Activated CD4-positive, alpha-beta T cell treated with anti-CD3 and anti-CD28 coated beads, Interleukin-2, amount 10 ng/mL, durations not matched to agents 7 days and 5 days (primary cell): ENCODE data around the gene ARHGAP45. TPM values are rescaled to one million over a fixed set of nuclear protein-coding genes. Genes with fewer than 3 reads are reported as not detected.

Experiments
- CTCF ChIA-PET: fragments of 350-600 bp; sonication (Branson Sonifier 250); formaldehyde crosslinking; loops from one replicate; lab custom pipeline; 2021; ENCODE audit warnings: antibody characterized with exemption; lab: Charles Lee
- POLR2A ChIA-PET: fragments of 350-600 bp; sonication (Branson Sonifier 250); formaldehyde crosslinking; loops from one replicate; lab custom pipeline; 2021; ENCODE audit warnings: antibody characterized with exemption; lab: Charles Lee
- DNase-seq: peaks from one replicate; pipeline ENCODE4 v3.0.0-alpha.2; 2020
- H3K27ac Mint-ChIP-seq: one replicate; pipeline ENCODE4 v1.8.0; 2021; ENCODE audit warnings: mild to moderate bottlenecking, moderate library complexity, mixed read lengths
- H3K27me3 Mint-ChIP-seq: one replicate; pipeline ENCODE4 v1.8.0; 2021; ENCODE audit warnings: mixed read lengths
- H3K36me3 Mint-ChIP-seq: one replicate; pipeline ENCODE4 v1.8.0; 2021; ENCODE audit warnings: low read depth, mixed read lengths
- H3K4me1 Mint-ChIP-seq: one replicate; pipeline ENCODE4 v1.8.0; 2021; ENCODE audit warnings: mixed read lengths
- H3K4me3 Mint-ChIP-seq: one replicate; pipeline ENCODE4 v1.8.0; 2021; ENCODE audit warnings: mild to moderate bottlenecking, moderate library complexity, mixed read lengths
- H3K9me3 Mint-ChIP-seq: one replicate; pipeline ENCODE4 v1.8.0; 2021; ENCODE audit warnings: mixed read lengths
- total RNA-seq, 2 experiments: library from RNA; stranded (reverse); gene quantifications; one replicate each; pipeline ENCODE4 v1.2.3, GENCODE V29; 2021

The ARHGAP45 gene
- total RNA-seq, 2 experiments from 2014 or later, result 487 to 570 TPM

- ChIA-PET CTCF (interaction anchor here (0.7 to 2.1 kb wide), 3 partner anchors 11 to 31 kb away, joined by 3 to 5 read pairs (median 3); partner anchors contain the start of gene ABCA7), POLR2A (no interaction called here)
- Mint-ChIP-seq H3K9me3 (no peaks in the 10 kb centered on the region), H3K4me1 (peaks cover 49% of the 10 kb centered on the region), H3K27me3 (no peaks in the 10 kb centered on the region), H3K36me3 (peaks cover 50% of the 10 kb centered on the region), H3K27ac (peak overlapping the region; percentile 85), H3K4me3 (peak overlapping the region; percentile 61)
- no peak for DNase-seq
These were observed 4.2 kb downstream of the ARHGAP45 start for GRCh38 chr19:1070931-1071791.

GRCh38 chr19:1072371-1073015 is 5.5 kb downstream of the ARHGAP45 start:
- DNase-seq, result no peak
- Mint-ChIP-seq H3K27ac (peak overlapping the region; percentile 85), H3K9me3 (no peaks in the 10 kb centered on the region), H3K4me3 (peak overlapping the region; percentile 61), H3K4me1 (peaks cover 51% of the 10 kb centered on the region), H3K36me3 (peaks cover 61% of the 10 kb centered on the region), H3K27me3 (no peaks in the 10 kb centered on the region)
- ChIA-PET POLR2A (no interaction called here), CTCF (interaction anchor here (1.5 to 2.1 kb wide), 2 partner anchors 8 to 9 kb away, joined by 5 to 8 read pairs; no protein-coding TSS in a partner anchor)

DNA sequence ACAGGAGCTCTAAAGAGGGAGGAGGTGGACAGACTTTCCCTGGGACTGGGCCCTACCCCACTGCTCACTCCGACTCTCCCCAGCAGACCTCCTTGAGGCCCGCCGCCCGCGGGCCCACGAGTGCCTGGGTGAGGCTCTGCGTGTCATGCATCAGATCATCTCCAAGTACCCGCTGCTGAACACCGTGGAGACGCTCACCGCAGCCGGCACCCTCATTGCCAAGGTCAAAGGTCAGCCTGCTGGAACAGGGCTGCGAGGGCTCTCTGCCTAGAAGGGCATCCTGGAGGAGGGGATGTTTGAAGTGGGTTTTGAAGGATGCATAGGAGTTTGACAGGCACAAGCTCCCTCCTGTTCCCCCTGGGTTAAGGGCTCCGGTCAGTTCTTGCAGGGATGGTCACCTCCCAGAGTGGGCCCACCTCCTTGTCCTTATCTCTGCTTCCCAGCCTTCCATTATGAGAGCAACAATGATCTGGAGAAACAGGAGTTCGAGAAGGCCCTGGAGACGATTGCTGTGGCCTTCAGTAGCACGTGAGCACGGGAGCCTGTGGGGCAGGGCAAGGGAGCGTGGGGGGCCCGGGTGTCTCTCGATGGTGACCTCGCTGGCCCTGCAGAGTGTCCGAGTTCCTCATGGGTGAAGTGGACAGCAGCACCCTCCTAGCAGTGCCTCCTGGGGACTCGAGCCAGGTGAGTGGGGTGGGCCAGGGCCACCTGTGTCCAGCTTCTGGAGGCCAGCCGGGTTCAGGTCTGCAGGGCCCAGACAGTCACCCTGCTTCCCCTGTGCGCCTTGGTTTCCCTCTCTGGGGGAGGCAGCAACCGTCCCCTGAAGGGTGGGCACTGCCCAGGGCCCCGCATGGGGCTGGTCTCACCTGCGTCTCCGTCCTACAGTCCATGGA is 6.3 kb downstream of the ARHGAP45 start:
- H3K4me3 Mint-ChIP-seq, result peak overlapping the region; percentile 40
- H3K4me1 Mint-ChIP-seq, result peaks cover 51% of the 10 kb centered on the region
- H3K9me3 Mint-ChIP-seq, result no peaks in the 10 kb centered on the region
- DNase-seq, result no peak
- H3K27me3 Mint-ChIP-seq, result no peaks in the 10 kb centered on the region
- peaks cover 67% of the 10 kb centered on the region for H3K36me3 Mint-ChIP-seq
- peak overlapping the region; percentile 85 for H3K27ac Mint-ChIP-seq
- POLR2A ChIA-PET, result no interaction called here
- CTCF ChIA-PET, result interaction anchor here (1.5 to 9.3 kb wide), 3 partner anchors 7 to 9 kb away, joined by 5 to 72 read pairs (median 8); partner anchors contain the start of gene ARHGAP45

GRCh38 chr19:1073956-1074517 is 7.1 kb downstream of the ARHGAP45 start:
- Mint-ChIP-seq H3K4me1 (peaks cover 46% of the 10 kb centered on the region), H3K27me3 (no peaks in the 10 kb centered on the region), H3K4me3 (peak overlapping the region; percentile 65), H3K9me3 (no peaks in the 10 kb centered on the region), H3K36me3 (peaks cover 66% of the 10 kb centered on the region), H3K27ac (peak overlapping the region; percentile 79)
- ChIA-PET POLR2A (interaction anchor here (1.4 kb wide), 1 partner anchor 195 kb away, joined by 6 read pairs; the partner anchor contains the start of gene CIRBP), CTCF (interaction anchor here (0.6 to 9.3 kb wide), 7 partner anchors 8 to 57 kb away, joined by 3 to 72 read pairs (median 3); partner anchors contain the start of genes ABCA7 and ARHGAP45)
- no peak for DNase-seq

GRCh38 chr19:1074544-1075283 is 7.7 kb downstream of the ARHGAP45 start:
- peak overlapping the region; percentile 98 for H3K27ac Mint-ChIP-seq
- H3K4me1 Mint-ChIP-seq, result peaks cover 48% of the 10 kb centered on the region
- H3K9me3 Mint-ChIP-seq, result no peaks in the 10 kb centered on the region
- CTCF ChIA-PET, result interaction anchor here (0.6 to 9.3 kb wide), 11 partner anchors 8 to 568 kb away, joined by 3 to 72 read pairs (median 3); partner anchors contain the start of genes ABCA7 and ARHGAP45
- H3K4me3 Mint-ChIP-seq, result peak overlapping the region; percentile 88
- POLR2A ChIA-PET, result interaction anchor here (0.7 to 1.4 kb wide), 3 partner anchors 42 to 195 kb away, joined by 4 to 10 read pairs (median 6); partner anchors contain the start of genes CIRBP, RNU6-2 and TMEM259
- H3K27me3 Mint-ChIP-seq, result no peaks in the 10 kb centered on the region
- peaks cover 65% of the 10 kb centered on the region for H3K36me3 Mint-ChIP-seq
- peak; percentile 95 for DNase-seq

GRCh38 chr19:1076046-1076386 is 9.0 kb downstream of the ARHGAP45 start:
- no peak for DNase-seq
- H3K4me1 Mint-ChIP-seq, result peaks cover 54% of the 10 kb centered on the region
- POLR2A ChIA-PET, result interaction anchor here (0.6 to 1.4 kb wide), 3 partner anchors 53 to 327 kb away, joined by 3 to 4 read pairs (median 4); partner anchors contain the start of genes RNU6-2 and TMEM259
- no peaks in the 10 kb centered on the region for H3K27me3 Mint-ChIP-seq
- H3K9me3 Mint-ChIP-seq, result no peaks in the 10 kb centered on the region
- peak overlapping the region; percentile 88 for H3K4me3 Mint-ChIP-seq
- H3K36me3 Mint-ChIP-seq, result peaks cover 72% of the 10 kb centered on the region
- CTCF ChIA-PET, result interaction anchor here (0.6 to 9.3 kb wide), 7 partner anchors 10 to 191 kb away, joined by 3 to 72 read pairs (median 4); partner anchors contain the start of gene ARHGAP45
- H3K27ac Mint-ChIP-seq, result peak overlapping the region; percentile 98

GRCh38 chr19:1076951-1077350 is 10.0 kb downstream of the ARHGAP45 start:
- peak; percentile 98 for DNase-seq
- Mint-ChIP-seq H3K4me3 (peak overlapping the region; percentile 88), H3K36me3 (peaks cover 75% of the 10 kb centered on the region), H3K9me3 (no peaks in the 10 kb centered on the region), H3K4me1 (peaks cover 57% of the 10 kb centered on the region), H3K27me3 (no peaks in the 10 kb centered on the region), H3K27ac (peak overlapping the region; percentile 98)
- ChIA-PET POLR2A (no interaction called here), CTCF (interaction anchor here (0.6 to 9.3 kb wide), 8 partner anchors 9 to 93 kb away, joined by 3 to 72 read pairs (median 4); partner anchors contain the start of genes ARHGAP45 and WDR18)

- Mint-ChIP-seq H3K9me3 (no peaks in the 10 kb centered on the region), H3K27me3 (no peaks in the 10 kb centered on the region), H3K4me1 (peaks cover 52% of the 10 kb centered on the region), H3K27ac (peak overlapping the region; percentile 98), H3K36me3 (peaks cover 79% of the 10 kb centered on the region), H3K4me3 (peak overlapping the region; percentile 88)
- POLR2A ChIA-PET, result interaction anchor here (0.8 to 0.9 kb wide), 2 partner anchors 9 to 54 kb away, joined by 3 read pairs; no protein-coding TSS in a partner anchor
- CTCF ChIA-PET, result interaction anchor here (0.7 to 9.3 kb wide), 9 partner anchors 9 to 165 kb away, joined by 3 to 72 read pairs (median 3); partner anchors contain the start of genes ARHGAP45 and CNN2
- DNase-seq, result peak; percentile 83
These were observed 12.7 kb downstream of the ARHGAP45 start for GRCh38 chr19:1079566-1080111.

GRCh38 chr19:1080360-1081161 is 13.6 kb downstream of the ARHGAP45 start:
- peak overlapping the region; percentile 22 for H3K4me3 Mint-ChIP-seq
- H3K4me1 Mint-ChIP-seq, result peaks cover 57% of the 10 kb centered on the region
- no peak for DNase-seq
- H3K27me3 Mint-ChIP-seq, result no peaks in the 10 kb centered on the region
- no peaks in the 10 kb centered on the region for H3K9me3 Mint-ChIP-seq
- ChIA-PET POLR2A (interaction anchor here (0.8 to 0.9 kb wide), 2 partner anchors 8 to 55 kb away, joined by 3 read pairs; no protein-coding TSS in a partner anchor), CTCF (interaction anchor here (0.7 to 9.3 kb wide), 8 partner anchors 8 to 164 kb away, joined by 3 to 72 read pairs (median 6); partner anchors contain the start of genes ARHGAP45 and CNN2)
- peaks cover 83% of the 10 kb centered on the region for H3K36me3 Mint-ChIP-seq
- peak overlapping the region; percentile 81 for H3K27ac Mint-ChIP-seq
